HK-2 (cell line): Measurements from ENCODE around the gene BRAT1.

Experiments used
- DNase-seq: peaks from one replicate; pipeline ENCODE4 v3.0.0-alpha.2; 2018; ENCODE audit not compliant: unreplicated experiment

BRAT1 gene

GRCh38 chr7:2497065-2497464 is 58.3 kb downstream of the BRAT1 start:
- DNase-seq, result no peak

GRCh38 chr7:2496375-2496774 is 58.9 kb downstream of the BRAT1 start:
- no peak for DNase-seq

GRCh38 chr7:2495418-2496299 is 59.7 kb downstream of the BRAT1 start:
- DNase-seq, result no peak

- DNase-seq, result no peak
Observed at GRCh38 chr7:2494191-2495130, 60.9 kb downstream of the BRAT1 start.

- DNase-seq, result no peak
Observed at GRCh38 chr7:2493205-2494164, 61.8 kb downstream of the BRAT1 start.

- no peak for DNase-seq
Observed at GRCh38 chr7:2492038-2492437, 63.3 kb downstream of the BRAT1 start.

GRCh38 chr7:2490181-2490651 is 65.1 kb downstream of the BRAT1 start:
- no peak for DNase-seq

- DNase-seq, result no peak
Observed at GRCh38 chr7:2488681-2489080, 66.6 kb downstream of the BRAT1 start.

- no peak for DNase-seq
Observed at GRCh38 chr7:2488272-2488645, 67.1 kb downstream of the BRAT1 start.
